Measurements from ENCODE around the gene ITK. TPM values are rescaled to one million over a fixed set of nuclear protein-coding genes. Genes with fewer than 3 reads are reported as not detected.
A peak's percentile ranks its signal among the peaks of the same experiment; 100 is the strongest.

ITK gene
- total RNA-seq, 2 experiments from 2014 or later: 200 to 204 TPM

- DNase-seq: no peak
- Mint-ChIP-seq H3K27ac (peak overlapping the region; percentile 89), H3K27me3 (no peaks in the 10 kb centered on the region), H3K9me3 (peaks cover 13% of the 10 kb centered on the region), H3K4me3 (peak overlapping the region; percentile 32), H3K36me3 (peaks cover 94% of the 10 kb centered on the region), H3K4me1 (peaks cover 94% of the 10 kb centered on the region)
These were observed 33.0 kb downstream of the ITK start for GRCh38 chr5:157213527-157214243.

GRCh38 chr5:157214415-157214814, 33.8 kb downstream of the ITK start:
- H3K27ac Mint-ChIP-seq: peak overlapping the region; percentile 89
- H3K9me3 Mint-ChIP-seq: peaks cover 13% of the 10 kb centered on the region
- no peak for DNase-seq
- H3K4me1 Mint-ChIP-seq: peaks cover 96% of the 10 kb centered on the region
- peaks cover 94% of the 10 kb centered on the region for H3K36me3 Mint-ChIP-seq
- no peaks in the 10 kb centered on the region for H3K27me3 Mint-ChIP-seq
- H3K4me3 Mint-ChIP-seq: no peak overlapping the region

- H3K4me1 Mint-ChIP-seq: peaks cover 98% of the 10 kb centered on the region
- H3K27me3 Mint-ChIP-seq: no peaks in the 10 kb centered on the region
- peak overlapping the region; percentile 65 for H3K4me3 Mint-ChIP-seq
- H3K27ac Mint-ChIP-seq: peak overlapping the region; percentile 89
- H3K36me3 Mint-ChIP-seq: peaks cover 95% of the 10 kb centered on the region
- peaks cover 13% of the 10 kb centered on the region for H3K9me3 Mint-ChIP-seq
- DNase-seq: no peak
These were observed 34.3 kb downstream of the ITK start for GRCh38 chr5:157214861-157215513.

- Mint-ChIP-seq H3K4me3 (peak overlapping the region; percentile 65), H3K27me3 (no peaks in the 10 kb centered on the region), H3K4me1 (peaks cover 100% of the 10 kb centered on the region), H3K27ac (peak overlapping the region; percentile 89), H3K9me3 (peaks cover 13% of the 10 kb centered on the region), H3K36me3 (peaks cover 97% of the 10 kb centered on the region)
- DNase-seq: no peak
These were observed 35.0 kb downstream of the ITK start for GRCh38 chr5:157215514-157216167.

- Mint-ChIP-seq H3K27ac (peak overlapping the region; percentile 89), H3K4me1 (peaks cover 96% of the 10 kb centered on the region)
These were observed 35.9 kb downstream of the ITK start for GRCh38 chr5:157216391-157217142.

GRCh38 chr5:157217289-157218024, 36.8 kb downstream of the ITK start:
- DNase-seq: peak; percentile 57
- peaks cover 8% of the 10 kb centered on the region for H3K9me3 Mint-ChIP-seq
- H3K4me3 Mint-ChIP-seq: peak overlapping the region; percentile 49
- no peaks in the 10 kb centered on the region for H3K27me3 Mint-ChIP-seq
- peak overlapping the region; percentile 89 for H3K27ac Mint-ChIP-seq
- peaks cover 96% of the 10 kb centered on the region for H3K4me1 Mint-ChIP-seq
- peaks cover 92% of the 10 kb centered on the region for H3K36me3 Mint-ChIP-seq

More at GRCh38 chr5:157216391-157217142, 35.9 kb downstream of the ITK start:
- no peak for DNase-seq
- peak overlapping the region; percentile 65 for H3K4me3 Mint-ChIP-seq
- H3K36me3 Mint-ChIP-seq: peaks cover 94% of the 10 kb centered on the region
- H3K9me3 Mint-ChIP-seq: peaks cover 13% of the 10 kb centered on the region
- no peaks in the 10 kb centered on the region for H3K27me3 Mint-ChIP-seq

- Mint-ChIP-seq H3K4me1 (peaks cover 92% of the 10 kb centered on the region), H3K27me3 (no peaks in the 10 kb centered on the region), H3K4me3 (peak overlapping the region; percentile 59), H3K36me3 (peaks cover 89% of the 10 kb centered on the region), H3K9me3 (peaks cover 4% of the 10 kb centered on the region), H3K27ac (peak overlapping the region; percentile 89)
- DNase-seq: peak; percentile 51
These were observed 39.0 kb downstream of the ITK start for GRCh38 chr5:157219491-157220271.

- H3K27me3 Mint-ChIP-seq: no peaks in the 10 kb centered on the region
- H3K4me3 Mint-ChIP-seq: peak overlapping the region; percentile 93
- peaks cover 91% of the 10 kb centered on the region for H3K4me1 Mint-ChIP-seq
- no peak for DNase-seq
- peaks cover 90% of the 10 kb centered on the region for H3K36me3 Mint-ChIP-seq
- peak overlapping the region; percentile 99 for H3K27ac Mint-ChIP-seq
- H3K9me3 Mint-ChIP-seq: peaks cover 2% of the 10 kb centered on the region
These were observed 41.3 kb downstream of the ITK start for GRCh38 chr5:157221959-157222358.

GRCh38 chr5:157222506-157223230, 42.0 kb downstream of the ITK start:
- peaks cover 88% of the 10 kb centered on the region for H3K4me1 Mint-ChIP-seq
- H3K27ac Mint-ChIP-seq: peak overlapping the region; percentile 99
- H3K9me3 Mint-ChIP-seq: peaks cover 2% of the 10 kb centered on the region
- H3K4me3 Mint-ChIP-seq: peak overlapping the region; percentile 93
- peaks cover 89% of the 10 kb centered on the region for H3K36me3 Mint-ChIP-seq
- H3K27me3 Mint-ChIP-seq: no peaks in the 10 kb centered on the region
- DNase-seq: peak; percentile 73

GRCh38 chr5:157225469-157226422, 45.1 kb downstream of the ITK start:
- Mint-ChIP-seq H3K27ac (peak overlapping the region; percentile 97), H3K27me3 (no peaks in the 10 kb centered on the region), H3K4me3 (peak overlapping the region; percentile 82), H3K9me3 (peaks cover 2% of the 10 kb centered on the region), H3K4me1 (peaks cover 75% of the 10 kb centered on the region), H3K36me3 (peaks cover 76% of the 10 kb centered on the region)
- no peak for DNase-seq

- H3K27me3 Mint-ChIP-seq: no peaks in the 10 kb centered on the region
- no peak overlapping the region for H3K4me3 Mint-ChIP-seq
- no peak for DNase-seq
- peaks cover 74% of the 10 kb centered on the region for H3K4me1 Mint-ChIP-seq
- H3K36me3 Mint-ChIP-seq: peaks cover 72% of the 10 kb centered on the region
- H3K27ac Mint-ChIP-seq: peak overlapping the region; percentile 74
- peaks cover 2% of the 10 kb centered on the region for H3K9me3 Mint-ChIP-seq
These were observed 50.0 kb downstream of the ITK start for GRCh38 chr5:157230610-157231009.

- Mint-ChIP-seq H3K4me3 (peak overlapping the region; percentile 30), H3K27me3 (no peaks in the 10 kb centered on the region), H3K27ac (peak overlapping the region; percentile 82), H3K36me3 (peaks cover 68% of the 10 kb centered on the region), H3K4me1 (peaks cover 68% of the 10 kb centered on the region), H3K9me3 (no peaks in the 10 kb centered on the region)
- no peak for DNase-seq
These were observed 52.1 kb downstream of the ITK start for GRCh38 chr5:157232706-157233105.

All from activated naive CD8-positive, alpha-beta T cell treated with anti-CD3 and anti-CD28 coated beads for 36 hours (primary cell).